ENCODE results near the gene ATG101. TPM values are rescaled to one million over a fixed set of nuclear protein-coding genes. Genes with fewer than 3 reads are reported as not detected.

Gene ATG101
- total RNA-seq, 2 donors from 2014 or later = 26.8 to 36.9 TPM

DNA sequence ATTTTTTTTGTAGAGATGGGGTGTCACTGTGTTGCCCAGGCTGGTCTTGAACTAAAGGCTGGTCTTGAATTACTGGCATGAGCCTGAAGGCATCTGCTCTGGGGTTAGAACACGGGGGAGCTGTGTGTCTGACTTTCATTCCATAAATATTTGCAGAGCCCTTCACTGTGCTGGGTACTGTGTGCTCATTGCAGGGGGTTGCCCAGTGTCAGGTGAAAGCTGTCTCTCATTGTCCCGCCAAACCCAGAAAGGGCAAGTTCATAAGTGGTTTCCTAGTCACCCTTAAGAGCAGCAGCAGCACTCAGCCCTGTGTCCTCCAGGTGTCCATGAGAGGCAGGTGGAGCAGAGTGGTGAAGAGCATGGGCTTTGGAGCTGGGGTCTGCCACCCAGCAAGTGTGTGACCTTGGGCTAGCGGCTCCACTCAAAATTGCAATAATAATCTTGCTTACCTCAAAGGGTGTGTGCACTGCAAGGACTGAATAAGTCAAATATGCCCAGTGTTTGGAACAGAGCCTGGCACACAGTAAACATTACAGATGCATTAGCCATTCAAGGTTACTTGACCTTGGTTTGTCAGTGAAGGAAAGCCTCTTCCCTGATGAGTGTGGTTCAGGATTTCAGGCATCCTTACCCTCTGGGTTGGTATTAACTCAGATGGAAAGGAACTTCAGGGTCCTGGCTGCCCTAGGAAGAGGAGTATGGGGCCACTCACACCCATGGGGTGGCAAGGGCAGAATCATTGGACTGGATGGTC, 5.4 kb downstream of the ATG101 start:
- Histone ChIP-seq H3K4me3 (no peak overlapping the region), H3K27me3 (no peaks in the 10 kb centered on the region), H3K9me3 (no peaks in the 10 kb centered on the region), H3K27ac (no peak overlapping the region), H3K4me1 (peaks cover 0 to 36% of the 10 kb centered on the region in 2 donors), H3K36me3 (peaks cover 50% of the 10 kb centered on the region)
- TF ChIP-seq, protein P1, sequence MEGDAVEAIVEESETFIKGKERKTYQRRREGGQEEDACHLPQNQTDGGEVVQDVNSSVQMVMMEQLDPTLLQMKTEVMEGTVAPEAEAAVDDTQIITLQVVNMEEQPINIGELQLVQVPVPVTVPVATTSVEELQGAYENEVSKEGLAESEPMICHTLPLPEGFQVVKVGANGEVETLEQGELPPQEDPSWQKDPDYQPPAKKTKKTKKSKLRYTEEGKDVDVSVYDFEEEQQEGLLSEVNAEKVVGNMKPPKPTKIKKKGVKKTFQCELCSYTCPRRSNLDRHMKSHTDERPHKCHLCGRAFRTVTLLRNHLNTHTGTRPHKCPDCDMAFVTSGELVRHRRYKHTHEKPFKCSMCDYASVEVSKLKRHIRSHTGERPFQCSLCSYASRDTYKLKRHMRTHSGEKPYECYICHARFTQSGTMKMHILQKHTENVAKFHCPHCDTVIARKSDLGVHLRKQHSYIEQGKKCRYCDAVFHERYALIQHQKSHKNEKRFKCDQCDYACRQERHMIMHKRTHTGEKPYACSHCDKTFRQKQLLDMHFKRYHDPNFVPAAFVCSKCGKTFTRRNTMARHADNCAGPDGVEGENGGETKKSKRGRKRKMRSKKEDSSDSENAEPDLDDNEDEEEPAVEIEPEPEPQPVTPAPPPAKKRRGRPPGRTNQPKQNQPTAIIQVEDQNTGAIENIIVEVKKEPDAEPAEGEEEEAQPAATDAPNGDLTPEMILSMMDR (IDR thresholded peaks at IDR 0.05) = no peak
- DNase-seq (ENCODE audit: low spot score) = no peak

DNA sequence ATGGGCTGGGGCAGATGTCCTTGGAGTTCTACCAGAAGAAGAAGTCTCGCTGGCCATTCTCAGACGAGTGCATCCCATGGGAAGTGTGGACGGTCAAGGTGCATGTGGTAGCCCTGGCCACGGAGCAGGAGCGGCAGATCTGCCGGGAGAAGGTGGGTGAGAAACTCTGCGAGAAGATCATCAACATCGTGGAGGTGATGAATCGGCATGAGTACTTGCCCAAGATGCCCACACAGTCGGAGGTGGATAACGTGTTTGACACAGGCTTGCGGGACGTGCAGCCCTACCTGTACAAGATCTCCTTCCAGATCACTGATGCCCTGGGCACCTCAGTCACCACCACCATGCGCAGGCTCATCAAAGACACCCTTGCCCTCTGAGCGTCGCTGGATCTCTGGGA, 7.0 kb downstream of the ATG101 start:
- no peaks in the 10 kb centered on the region for H3K27me3 ChIP-seq
- no peak overlapping the region for H3K4me3 ChIP-seq
- TF ChIP-seq, protein P1 (IDR thresholded peaks at IDR 0.05) = no peak
- peaks cover 50% of the 10 kb centered on the region for H3K36me3 ChIP-seq
- DNase-seq (ENCODE audit: low spot score) = no peak
- H3K4me1 ChIP-seq = peaks cover 0 to 33% of the 10 kb centered on the region in 2 donors
- H3K9me3 ChIP-seq = no peaks in the 10 kb centered on the region
- no peak overlapping the region for H3K27ac ChIP-seq

DNA sequence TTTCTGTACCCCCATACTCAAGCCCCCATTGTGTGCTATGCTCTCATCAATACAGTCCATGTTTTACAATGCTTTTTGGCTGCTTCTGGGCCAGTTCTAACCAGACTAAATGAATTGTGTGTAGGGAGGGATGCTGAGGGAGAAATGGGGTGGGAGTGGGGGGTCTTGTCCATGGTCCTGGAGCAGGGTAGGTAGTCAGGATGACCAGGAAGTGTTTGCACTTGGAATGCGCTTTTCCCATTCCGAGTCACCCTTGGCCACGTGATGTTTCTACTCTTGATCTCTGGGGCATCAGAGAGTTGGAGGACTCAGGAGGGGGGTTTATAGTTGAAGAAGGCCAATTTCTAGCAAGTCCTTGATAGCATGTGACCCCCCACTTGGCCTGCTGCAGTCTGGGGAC, 8.5 kb downstream of the ATG101 start:
- Histone ChIP-seq H3K4me1 (peaks cover 0 to 45% of the 10 kb centered on the region in 2 donors), H3K27ac (no peak overlapping the region), H3K9me3 (no peaks in the 10 kb centered on the region), H3K36me3 (peaks cover 45% of the 10 kb centered on the region), H3K4me3 (no peak overlapping the region), H3K27me3 (no peaks in the 10 kb centered on the region)
- TF ChIP-seq, protein P1 (IDR thresholded peaks at IDR 0.05) = no peak
- DNase-seq (ENCODE audit: low spot score) = no peak

DNA sequence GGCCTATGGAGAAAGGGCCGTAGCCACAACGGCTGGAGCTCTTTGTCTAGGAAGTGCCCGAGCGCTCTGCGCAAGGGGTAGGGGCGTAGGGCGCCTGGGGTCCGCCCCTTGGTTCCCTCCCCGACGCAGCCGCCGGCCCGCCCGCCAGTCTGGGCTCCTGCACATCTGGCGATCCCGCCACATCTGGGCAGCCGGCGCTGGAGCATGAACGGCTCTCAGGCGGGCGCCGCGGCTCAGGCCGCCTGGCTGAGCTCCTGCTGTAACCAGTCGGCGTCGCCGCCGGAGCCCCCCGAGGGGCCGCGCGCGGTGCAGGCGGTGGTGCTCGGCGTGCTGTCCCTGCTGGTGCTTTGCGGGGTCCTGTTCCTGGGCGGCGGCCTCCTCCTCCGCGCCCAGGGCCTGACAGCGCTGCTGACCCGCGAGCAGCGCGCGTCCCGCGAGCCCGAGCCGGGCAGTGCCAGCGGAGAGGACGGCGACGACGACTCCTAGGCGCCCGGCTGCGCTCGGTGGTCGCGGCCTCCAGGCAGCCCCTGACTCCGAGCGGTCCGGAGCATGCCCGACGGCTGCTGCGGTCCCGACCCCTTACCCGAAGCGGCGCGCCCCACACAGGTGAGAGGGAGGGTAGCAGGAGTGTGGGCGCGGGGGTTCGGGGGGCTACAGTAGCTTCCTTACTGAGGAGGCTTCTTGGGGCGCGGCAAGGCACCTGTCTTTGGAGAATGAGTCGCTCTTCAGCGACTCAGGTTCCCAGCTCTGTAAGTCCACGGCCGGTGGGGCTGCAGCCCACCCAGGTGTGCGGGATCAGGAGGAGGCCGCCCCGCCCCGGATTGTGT, 10.0 kb downstream of the ATG101 start, which contains the start of gene SMIM41:
Gene SMIM41, plus strand, starts transcription at position 129 of the 827 bp plus-strand sequence. Its CDS starts 76 bp downstream, at position 205.
- peak within 1 kb of the TSS in 1 of 2 donors; percentile 1 for H3K4me3 ChIP-seq
- H3K36me3 ChIP-seq = peaks cover 34% of the 10 kb centered on the region

DNA sequence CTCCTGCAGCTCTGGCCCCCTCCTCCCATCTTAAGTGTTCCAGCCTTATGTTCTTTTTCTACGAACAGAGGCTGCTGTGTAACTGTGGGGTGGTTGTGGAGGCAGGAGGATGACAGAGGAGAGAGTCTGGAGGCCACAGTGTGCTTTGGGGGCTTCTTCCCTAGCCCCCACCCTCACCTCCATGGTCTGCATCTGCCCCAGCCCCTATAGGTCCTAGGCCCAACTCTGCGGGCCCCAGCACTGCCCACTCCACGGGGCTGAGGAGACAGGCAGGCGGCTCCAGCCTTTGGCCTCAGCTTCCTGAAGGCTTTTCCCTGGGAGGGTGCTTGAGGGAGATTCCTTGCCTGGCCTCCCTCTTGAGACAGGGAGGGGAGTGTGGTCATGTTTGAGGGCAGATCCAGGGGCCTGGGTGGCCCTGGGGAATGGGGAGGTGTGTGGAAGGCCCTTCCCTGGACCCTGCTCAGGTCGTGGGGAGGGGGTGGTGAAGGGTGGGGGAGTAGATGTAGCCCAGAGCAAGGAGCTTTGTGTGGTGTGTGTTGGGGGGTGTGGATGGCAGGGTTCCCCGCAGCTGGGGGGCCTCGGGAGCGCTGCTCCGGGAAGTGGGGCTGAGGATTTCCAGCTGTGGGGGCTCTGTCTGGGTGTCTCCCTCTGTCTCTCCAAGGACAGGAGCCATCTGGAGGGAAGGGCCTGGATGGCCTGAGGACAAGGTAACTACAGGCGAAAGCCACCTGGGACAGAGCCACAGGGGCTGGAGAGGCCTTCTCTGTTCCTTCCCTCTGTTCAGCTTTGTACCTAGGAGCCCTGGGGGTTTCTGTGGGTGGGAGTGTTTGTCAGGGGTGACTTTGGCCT, 10.8 kb downstream of the ATG101 start:
- H3K36me3 ChIP-seq = peaks cover 26% of the 10 kb centered on the region
- H3K4me3 ChIP-seq = no peak overlapping the region
- peak overlapping the region; percentile 63 to 75 for H3K27ac ChIP-seq
- TF ChIP-seq, protein P1 (IDR thresholded peaks at IDR 0.05) = no peak
- DNase-seq (ENCODE audit: low spot score) = no peak
- H3K4me1 ChIP-seq = peaks cover 0 to 29% of the 10 kb centered on the region in 2 donors
- H3K27me3 ChIP-seq = no peaks in the 10 kb centered on the region
- H3K9me3 ChIP-seq = no peaks in the 10 kb centered on the region

More for the DNA sequence above, 10.0 kb downstream of the ATG101 start, which contains the start of gene SMIM41:
- H3K27me3 ChIP-seq = no peaks in the 10 kb centered on the region
- peaks cover 0 to 34% of the 10 kb centered on the region in 2 donors for H3K4me1 ChIP-seq
- TF ChIP-seq, protein P1 (IDR thresholded peaks at IDR 0.05) = no peak
- peak within 1 kb of the TSS; percentile 63 to 75 for H3K27ac ChIP-seq
- no peak for DNase-seq (ENCODE audit: low spot score)
- H3K9me3 ChIP-seq = no peaks in the 10 kb centered on the region
